Transverse colon (tissue), 4 donors: ENCODE data around the gene AJAP1. TPM values are rescaled to one million over a fixed set of nuclear protein-coding genes. Genes with fewer than 3 reads are reported as not detected.

Source experiments
- DNase-seq: peaks from one replicate; pipeline ENCODE4 v3.0.0-alpha.2; 2019
- H3K27ac ChIP-seq, 4 donors: fragments of 200-600 bp; sonication (generic); 2 replicates each; pipeline ENCODE4 v1.5.1; 2016 to 2018; ENCODE audit warnings: inconsistent platforms in 4 of 4
- H3K27me3 ChIP-seq: fragments of 200-600 bp; sonication (generic); 2 replicates; pipeline ENCODE4 v1.5.1; 2017; ENCODE audit warnings: inconsistent platforms
- H3K36me3 ChIP-seq, 4 donors: fragments of 200-600 bp; sonication (generic); 2 replicates each; pipeline ENCODE4 v1.5.1; 2017 to 2019; ENCODE audit warnings: inconsistent platforms in 4 of 4
- H3K4me1 ChIP-seq, 4 donors: fragments of 200-600 bp; sonication (generic); 2 replicates each; pipeline ENCODE4 v1.5.1; 2017 to 2020; ENCODE audit warnings: inconsistent platforms in 4 of 4
- H3K4me3 ChIP-seq, 4 donors: fragments of 200-600 bp; sonication (generic); 1 replicate in 1 of 4; 2 replicates in 3 of 4; pipeline versions ENCODE4 v1.5.1 to v1.6.1; 2017 to 2019; ENCODE audit warnings: inconsistent platforms in 4 of 4
- H3K9me3 ChIP-seq, 2 donors: fragments of 200-600 bp; sonication (generic); 2 replicates each; pipeline ENCODE4 v1.5.1; 2017 to 2019; ENCODE audit warnings: inconsistent platforms in 2 of 2
- CTCF ChIP-seq, 5 experiments: fragments of 200-600 bp in 3 of 5; fragments of 450-650 bp in 2 of 5; sonication (generic) in 3 of 5; IDR thresholded peaks; 1 replicate in 2 of 5; 2 replicates in 3 of 5; pipeline ENCODE4 v1.5.1; 2016 to 2017; ENCODE audit warnings: antibody characterized with exemption in 5 of 5, inconsistent platforms in 3 of 5, mild to moderate bottlenecking in 2 of 5, moderate library complexity in 1 of 5
- EP300 ChIP-seq: sonication (generic); formaldehyde crosslinking; IDR thresholded peaks from one replicate; pipeline ENCODE4 v1.6.1; 2017; ENCODE audit warnings: antibody characterized with exemption, low read depth
- POLR2A ChIP-seq: fragments of 450-650 bp; IDR thresholded peaks from one replicate; pipeline ENCODE4 v1.6.1; 2016; ENCODE audit warnings: antibody characterized with exemption, mild to moderate bottlenecking, moderate library complexity
- POLR2AphosphoS5 ChIP-seq, 3 donors: sonication (generic); formaldehyde crosslinking; IDR thresholded peaks; one replicate each; pipeline ENCODE4 v1.6.1; 2016; ENCODE audit warnings: antibody characterized with exemption in 3 of 3
- WGBS, 2 donors: methylation state at CpG; one replicate each; pipeline ENCODE4 v1.1.5; 2018; ENCODE audit warnings: low coverage in 1 of 2; 5-methylcytosine and 5-hydroxymethylcytosine counted together
- in situ Hi-C, 4 donors: fragments of 200-750 bp; cut with MboI; loops; one replicate each; pipeline versions ENCODE4 v1.15.0 to v1.15.1; 2017; ENCODE audit warnings: low sequenced_read_pairs in 3 of 4, low pct_ligation_motif_present in 1 of 4, low pct_unique_long_range_greater_than_20kb in 1 of 4
- intact Hi-C: fragments of 100-400 bp; cut with DNase I; formaldehyde crosslinking; loops from one replicate; pipeline ENCODE4 v1.15.1; 2023; ENCODE audit warnings: low total_unique reads
- total RNA-seq, 4 donors: library from RNA; depleted of rRNA; stranded (reverse); fragments of >200 nt; gene quantifications; one replicate each; pipeline ENCODE4 v1.1.0, GENCODE V29; 2016

The AJAP1 gene
- total RNA-seq, 4 donors from 2014 or later: 0.14 to 0.16 TPM; not detected in 2

- Histone ChIP-seq H3K9me3 (no peaks in the 10 kb centered on the region), H3K27ac (no peak overlapping the region), H3K27me3 (no peaks in the 10 kb centered on the region), H3K36me3 (no peaks in the 10 kb centered on the region), H3K4me1 (no peaks in the 10 kb centered on the region), H3K4me3 (no peak overlapping the region)
- in situ Hi-C loops: no loop called here
- DNase-seq: no peak
- intact Hi-C loops: no loop called here
- no peak for TF ChIP-seq CTCF (IDR thresholded peaks at IDR 0.05)
- no peak for TF ChIP-seq EP300
- TF ChIP-seq POLR2A: no peak
- no peak for TF ChIP-seq POLR2AphosphoS5 (IDR thresholded peaks at IDR 0.05)
- 87% methylated on average over 10 of the region's 10 CpGs; no CpG with 5 or more reads in 1 of the 2 donors for WGBS, 2 donors
Observed at GRCh38 chr1:4624141-4624715, 30.2 kb upstream of the AJAP1 start.

- no peak overlapping the region for H3K27ac ChIP-seq
- H3K4me3 ChIP-seq: no peak overlapping the region
- no peaks in the 10 kb centered on the region for H3K4me1 ChIP-seq
- H3K9me3 ChIP-seq: no peaks in the 10 kb centered on the region
- in situ Hi-C loops: no loop called here
- H3K27me3 ChIP-seq: no peaks in the 10 kb centered on the region
- intact Hi-C loops: no loop called here
- WGBS, 2 donors: 68% methylated on average over 7 of the region's 9 CpGs; no CpG with 5 or more reads in 1 of the 2 donors
- TF ChIP-seq POLR2A: no peak
- TF ChIP-seq EP300: no peak
- TF ChIP-seq CTCF (IDR thresholded peaks at IDR 0.05): no peak
- TF ChIP-seq POLR2AphosphoS5 (IDR thresholded peaks at IDR 0.05): no peak
- H3K36me3 ChIP-seq: no peaks in the 10 kb centered on the region
- no peak for DNase-seq
Observed at GRCh38 chr1:4624801-4625200, 29.6 kb upstream of the AJAP1 start.

- no peaks in the 10 kb centered on the region for H3K9me3 ChIP-seq
- 81 to 82% methylated on average over 7 to 13 of the region's 13 CpGs for WGBS, 2 donors
- H3K4me3 ChIP-seq: no peak overlapping the region
- no peak overlapping the region for H3K27ac ChIP-seq
- no peaks in the 10 kb centered on the region for H3K36me3 ChIP-seq
- H3K27me3 ChIP-seq: no peaks in the 10 kb centered on the region
- no peak for TF ChIP-seq POLR2A
- no peak for TF ChIP-seq POLR2AphosphoS5 (IDR thresholded peaks at IDR 0.05)
- TF ChIP-seq CTCF (IDR thresholded peaks at IDR 0.05): no peak
- in situ Hi-C loops (no loop called here), intact Hi-C loops (no loop called here)
- no peak for DNase-seq
- no peaks in the 10 kb centered on the region for H3K4me1 ChIP-seq
Observed at GRCh38 chr1:4626061-4626460, 28.3 kb upstream of the AJAP1 start.

GRCh38 chr1:4626560-4627319 lies 27.7 kb upstream of the AJAP1 start:
- 60 to 81% methylated on average over 1 to 9 of the region's 9 CpGs for WGBS, 2 donors
- in situ Hi-C loops (no loop called here), intact Hi-C loops (no loop called here)
- Histone ChIP-seq H3K36me3 (no peaks in the 10 kb centered on the region), H3K9me3 (no peaks in the 10 kb centered on the region), H3K4me3 (no peak overlapping the region), H3K4me1 (no peaks in the 10 kb centered on the region), H3K27ac (no peak overlapping the region), H3K27me3 (no peaks in the 10 kb centered on the region)
- DNase-seq: no peak
- TF ChIP-seq POLR2AphosphoS5 (IDR thresholded peaks at IDR 0.05) (no peak), POLR2A (no peak), EP300 (no peak), CTCF (IDR thresholded peaks at IDR 0.05) (no peak)
